Measurements from ENCODE around the gene STARD13.
"Not testable (repeated sequence)": the region's sequence is repeated elsewhere in the genome, so short reads cannot be mapped to it uniquely, and the experiment has no call there.

Gene STARD13

DNA sequence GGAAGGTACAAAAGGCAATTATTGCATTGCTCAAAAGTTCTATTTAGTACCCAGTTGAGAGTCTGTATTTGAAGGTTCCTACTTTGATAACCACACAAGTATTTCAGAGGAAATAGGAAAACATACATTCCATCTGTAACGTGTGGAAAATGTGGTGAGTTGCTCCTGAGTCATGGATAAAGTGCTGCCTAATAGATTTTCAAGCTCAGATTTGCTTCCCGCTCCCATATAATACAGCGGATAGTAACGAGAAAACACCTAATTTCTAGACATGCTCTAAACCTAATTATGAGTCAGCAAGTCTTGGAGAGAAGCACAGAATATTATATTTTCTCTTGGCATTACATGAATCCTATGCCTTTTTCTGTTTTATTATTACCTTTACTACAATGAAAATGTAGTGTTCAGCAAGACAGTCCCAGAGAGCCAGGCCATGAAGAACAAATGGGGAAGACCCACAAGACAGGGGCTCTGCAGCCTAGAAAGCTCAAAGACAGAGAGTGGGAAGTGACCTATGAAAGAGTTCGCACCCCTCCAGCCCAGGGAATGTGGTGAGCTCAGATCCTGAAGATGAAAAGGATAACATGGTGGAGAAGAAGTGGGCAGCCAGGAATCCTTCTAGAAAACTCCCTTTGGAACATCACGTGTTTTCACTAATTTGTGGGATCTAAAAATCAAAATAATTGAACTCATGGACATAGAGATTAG, 116.1 kb downstream of the STARD13 start:
- DNase-seq: no peak

DNA sequence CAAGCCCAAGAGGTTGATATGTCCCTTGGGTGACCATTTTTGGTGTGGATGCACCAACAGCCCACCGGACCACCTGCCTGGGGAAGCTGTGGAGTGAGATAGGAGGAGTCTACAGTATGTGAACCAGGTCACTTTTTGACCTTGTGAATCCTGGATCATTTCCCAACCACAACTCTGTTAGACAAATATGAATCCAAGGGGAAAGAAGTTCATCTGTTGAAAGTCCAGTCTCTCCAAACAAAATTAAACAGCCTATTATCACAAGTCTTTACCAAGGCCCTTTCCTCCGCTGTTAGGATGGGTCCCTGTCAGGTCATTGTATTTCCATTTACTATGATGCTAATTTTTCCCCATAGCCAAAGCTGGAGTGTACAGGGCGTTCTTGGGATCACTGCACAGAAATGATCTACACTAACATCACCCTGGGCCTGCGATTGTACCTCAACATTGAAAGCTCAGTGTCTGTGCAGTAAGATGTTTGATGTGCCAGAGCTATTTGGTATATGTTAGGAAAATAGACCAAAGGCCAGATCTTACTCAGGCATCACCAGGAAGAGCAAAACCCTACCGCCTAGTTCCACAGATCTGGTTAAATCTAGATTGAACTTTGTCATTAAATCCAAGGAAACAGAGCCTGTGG, 117.1 kb downstream of the STARD13 start:
- DNase-seq: no peak

DNA sequence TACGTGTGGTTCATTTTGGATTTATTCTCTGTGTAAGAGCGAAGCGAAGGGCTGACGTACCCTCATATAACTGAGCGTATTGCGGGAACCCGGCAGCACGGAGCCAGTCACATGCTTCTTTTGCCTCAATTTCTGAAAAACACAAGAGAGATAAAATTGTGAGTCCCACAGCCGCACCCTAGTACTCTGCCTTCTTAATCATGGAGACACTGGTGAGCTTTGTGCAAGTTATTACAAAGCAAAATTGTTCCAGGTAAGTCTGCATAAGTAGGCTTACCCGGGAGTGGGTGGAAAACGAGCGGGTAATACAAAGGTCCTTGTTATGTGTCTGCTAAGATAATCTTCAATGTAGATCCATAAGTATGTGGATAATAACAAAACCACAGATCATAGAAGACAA, 118.1 kb downstream of the STARD13 start:
- no peak for DNase-seq

DNA sequence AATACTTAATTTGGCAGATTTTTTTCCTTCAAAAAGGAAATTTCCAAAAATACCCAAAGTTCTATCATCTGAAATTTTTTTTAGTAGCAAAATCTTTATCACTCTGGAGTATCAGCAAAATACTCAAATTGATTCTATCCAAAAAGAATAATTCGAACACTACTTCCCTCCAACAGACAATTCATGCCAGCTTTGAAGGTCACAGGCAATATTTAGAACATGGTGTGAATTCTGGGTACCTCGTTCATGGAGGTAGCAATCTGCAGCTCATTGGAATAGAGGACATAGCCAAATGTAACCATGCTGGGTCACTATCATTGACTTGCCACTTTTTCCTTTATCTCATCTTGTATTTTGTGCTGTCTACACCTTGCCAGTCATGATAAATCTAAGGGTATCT, 119.8 kb downstream of the STARD13 start:
- no peak for DNase-seq

DNA sequence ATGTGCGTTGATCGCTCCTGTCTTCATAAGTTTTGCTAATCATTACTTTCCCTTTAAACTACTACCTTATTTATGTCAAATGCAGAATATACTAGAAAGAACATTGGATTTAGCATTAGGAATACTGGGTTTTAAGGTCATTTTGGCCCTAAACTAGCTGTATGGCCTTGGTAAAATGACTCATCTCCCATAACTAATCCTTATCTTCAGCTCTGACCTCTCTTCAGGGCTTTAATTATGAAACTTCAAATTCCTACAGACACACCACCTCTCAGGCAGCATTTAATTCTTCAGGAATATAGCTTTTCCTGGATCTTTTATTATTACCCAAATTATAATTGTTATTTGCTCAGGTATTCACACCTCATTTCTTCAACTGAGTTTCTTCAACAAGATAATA, 121.2 kb downstream of the STARD13 start:
- DNase-seq: no peak

DNA sequence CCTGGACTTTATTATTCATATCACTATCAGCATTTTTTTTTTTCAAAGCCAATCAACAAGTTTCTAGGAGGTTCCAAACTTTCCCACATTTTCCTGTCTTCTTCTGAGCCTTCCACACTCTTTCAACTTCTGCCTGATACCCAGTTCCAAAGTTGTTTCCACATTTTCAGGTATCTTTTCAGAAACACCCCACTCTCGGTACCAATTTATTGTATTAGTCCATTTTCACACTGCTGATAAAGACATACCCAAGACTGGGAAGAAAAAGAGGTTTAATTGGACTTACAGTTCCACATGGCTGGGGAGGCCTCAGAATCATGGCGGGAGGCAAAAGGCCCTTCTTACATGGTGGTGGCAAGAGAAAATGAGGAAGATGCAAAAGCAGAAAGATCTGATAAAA, 122.8 kb downstream of the STARD13 start:
- DNase-seq: not testable (repeated sequence)

DNA sequence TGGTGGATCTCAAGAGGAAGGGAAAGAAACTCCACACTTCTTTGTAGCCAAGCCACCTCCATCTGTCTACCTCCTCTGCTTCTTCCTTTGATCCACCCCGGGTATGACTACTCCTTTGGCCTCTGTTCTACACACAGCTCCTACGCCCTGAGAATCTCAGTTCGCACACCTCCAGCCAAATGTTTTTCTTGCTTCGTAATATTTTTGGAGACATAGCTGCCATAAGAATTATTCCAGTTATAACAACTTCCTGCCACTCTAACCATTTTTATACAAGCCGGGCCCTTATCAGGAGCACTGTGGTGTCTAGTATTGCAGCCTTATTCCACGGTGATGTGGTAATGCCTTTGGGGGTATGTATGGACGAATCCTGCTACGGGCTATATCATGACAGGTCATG, 126.7 kb downstream of the STARD13 start:
- no peak for DNase-seq

DNA sequence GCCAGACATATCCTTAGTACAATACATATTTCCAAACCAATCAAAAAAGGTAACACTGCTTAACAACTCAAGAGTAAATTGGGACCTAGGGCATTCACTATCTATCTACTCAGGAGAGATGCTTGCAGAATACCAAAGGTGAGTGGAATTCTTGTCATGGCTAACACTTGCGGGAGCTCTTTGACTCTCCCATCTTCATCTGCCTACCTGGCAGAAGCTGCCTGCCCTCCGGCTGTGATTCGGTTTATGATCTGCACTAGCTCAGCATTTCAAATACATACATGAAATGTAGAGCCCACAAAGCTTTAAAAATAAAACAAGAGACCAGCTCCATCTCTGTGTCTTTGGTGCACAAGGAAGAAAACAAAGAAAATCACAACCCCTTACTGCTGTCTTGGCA, 127.3 kb downstream of the STARD13 start:
- DNase-seq: no peak

DNA sequence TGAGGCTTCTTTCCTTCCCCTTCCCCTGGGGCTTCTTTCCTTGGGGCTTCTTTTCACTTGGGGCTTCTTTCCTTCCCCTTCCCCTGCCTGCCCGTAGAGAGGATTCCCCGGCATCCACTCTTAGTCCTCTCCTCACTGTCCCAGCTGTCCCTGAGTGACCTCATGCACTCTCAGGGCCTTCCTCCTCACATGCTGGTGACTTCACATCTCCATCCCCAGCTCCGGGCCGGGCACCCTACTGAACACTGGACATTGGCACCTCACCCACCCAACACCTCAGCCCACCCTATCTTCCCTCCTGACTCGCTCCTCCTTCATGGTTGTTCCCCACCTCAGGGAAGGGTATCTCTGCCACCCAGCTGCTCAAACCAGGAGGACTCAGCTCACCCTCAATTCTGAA, 130.6 kb downstream of the STARD13 start:
- DNase-seq: no peak

DNA sequence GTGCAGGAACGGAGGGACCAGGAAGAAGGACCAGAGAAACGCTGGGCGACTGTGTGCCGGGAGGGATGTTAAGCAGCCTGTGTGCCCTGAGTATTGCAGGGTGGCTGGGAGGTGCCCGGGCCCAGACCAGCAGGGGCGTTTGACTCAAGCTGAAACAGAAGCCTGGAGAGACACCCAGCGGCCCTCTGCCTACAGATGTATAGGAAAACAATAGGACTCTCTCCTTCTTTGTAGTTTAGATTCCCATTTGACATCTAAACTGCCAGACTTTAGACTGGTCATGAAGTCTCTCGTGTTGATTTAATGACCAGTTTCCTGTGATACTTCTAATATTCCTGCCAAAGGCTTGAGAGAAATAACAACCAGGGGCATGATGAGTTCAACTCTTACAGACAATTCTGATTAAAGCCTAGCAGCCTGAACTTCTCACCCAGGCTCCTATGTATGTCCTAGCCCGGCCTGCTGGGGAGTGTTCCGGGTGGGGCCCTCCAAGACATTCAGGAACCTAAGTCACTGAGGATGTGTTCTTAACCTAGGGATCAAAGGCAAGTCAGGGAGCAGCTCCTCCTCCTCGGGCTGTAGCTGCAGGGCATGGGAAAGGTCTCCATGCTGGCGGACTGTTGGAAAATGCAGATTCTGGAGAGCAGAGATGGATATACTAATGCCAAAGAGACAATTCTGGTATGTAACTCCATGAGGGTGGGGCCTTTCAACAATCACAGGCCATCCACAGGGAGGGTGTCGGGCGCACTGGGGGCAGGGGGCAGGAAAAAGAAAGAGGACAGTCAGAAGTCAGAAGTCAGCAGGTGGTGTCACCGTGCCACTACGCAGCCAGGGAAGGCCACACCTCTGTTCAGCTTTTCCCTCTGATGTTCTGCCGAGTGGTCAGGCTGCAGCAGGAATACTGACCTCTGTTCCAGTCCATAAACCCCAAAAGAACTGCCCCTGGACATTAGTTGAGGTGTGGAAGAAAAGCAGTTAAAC, 131.8 kb downstream of the STARD13 start:
- DNase-seq: no peak

DNA sequence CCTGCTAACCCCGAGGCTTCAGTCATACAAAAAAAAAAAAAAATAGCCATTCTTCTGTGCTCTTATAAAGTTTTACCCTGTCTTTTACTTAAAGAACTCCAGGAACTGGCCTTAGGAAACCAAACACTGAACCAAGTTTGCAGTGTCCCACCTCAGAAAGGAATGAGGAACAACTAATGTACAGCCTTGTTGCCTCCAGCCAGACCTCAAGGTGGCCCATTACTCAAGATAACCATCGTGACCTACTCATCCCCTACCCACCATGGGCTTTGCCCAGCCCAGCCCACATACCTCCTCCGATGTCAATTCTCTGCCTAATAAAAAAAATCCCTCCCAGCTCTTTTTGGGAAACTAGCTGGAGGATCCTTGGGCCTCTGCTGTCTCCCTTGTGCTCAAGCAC, 133.2 kb downstream of the STARD13 start:
- DNase-seq: no peak

DNA sequence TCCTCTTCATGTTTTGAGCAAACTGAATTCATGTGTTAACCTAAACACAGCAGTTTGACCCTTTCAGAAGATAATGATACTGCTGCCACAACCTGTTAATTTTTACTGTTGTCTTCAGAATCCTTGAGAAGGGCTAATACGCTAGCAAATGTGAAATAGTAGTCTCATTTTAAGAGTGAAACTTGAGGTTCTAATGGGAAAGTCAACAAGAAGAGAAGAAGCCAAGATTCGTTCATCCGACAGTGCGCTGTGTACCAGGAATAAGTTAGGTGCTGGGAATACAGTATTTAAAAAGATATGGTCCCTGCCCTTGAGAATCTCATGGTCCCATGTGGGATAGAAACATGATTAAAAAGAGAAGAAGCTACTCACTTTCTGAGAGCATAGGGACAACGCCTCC, 134.9 kb downstream of the STARD13 start:
- DNase-seq: no peak

DNA sequence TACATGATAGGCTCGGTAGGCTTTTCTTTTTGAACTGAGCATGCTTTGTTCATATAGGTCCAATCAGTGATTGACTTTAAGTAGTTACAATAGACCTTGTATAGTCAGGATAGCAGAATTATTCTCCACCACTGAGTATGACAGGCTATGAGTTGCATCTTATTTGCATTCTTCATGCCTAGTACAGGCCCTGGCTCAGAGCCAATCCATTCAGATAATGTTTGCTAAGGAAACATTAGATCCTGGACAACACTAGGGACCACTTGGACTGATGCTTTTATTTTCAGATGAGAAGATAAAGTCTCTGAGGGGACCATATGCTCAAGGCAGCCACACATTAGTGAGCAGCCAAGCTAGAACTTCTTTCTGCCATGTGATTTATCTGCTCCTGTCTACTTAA, 135.4 kb downstream of the STARD13 start:
- DNase-seq: no peak

DNA sequence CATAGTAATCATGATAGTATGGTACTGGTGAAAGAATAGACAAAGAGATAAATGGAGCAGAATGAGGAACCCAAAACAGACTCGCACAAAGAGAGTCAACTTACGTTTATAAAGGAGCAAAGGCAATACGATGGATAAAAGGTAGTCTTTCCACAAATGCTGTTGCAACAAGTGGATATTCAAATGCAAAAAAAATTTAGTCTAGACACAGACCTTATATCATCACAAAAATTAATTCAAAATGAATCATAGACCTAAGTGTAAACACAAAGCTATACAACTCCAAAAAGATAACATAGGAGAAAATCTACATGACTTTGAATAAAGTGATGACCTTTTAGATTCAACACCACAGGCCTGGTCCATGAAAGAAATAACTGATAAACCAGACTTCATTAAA, 137.7 kb downstream of the STARD13 start:
- no peak for DNase-seq

DNA sequence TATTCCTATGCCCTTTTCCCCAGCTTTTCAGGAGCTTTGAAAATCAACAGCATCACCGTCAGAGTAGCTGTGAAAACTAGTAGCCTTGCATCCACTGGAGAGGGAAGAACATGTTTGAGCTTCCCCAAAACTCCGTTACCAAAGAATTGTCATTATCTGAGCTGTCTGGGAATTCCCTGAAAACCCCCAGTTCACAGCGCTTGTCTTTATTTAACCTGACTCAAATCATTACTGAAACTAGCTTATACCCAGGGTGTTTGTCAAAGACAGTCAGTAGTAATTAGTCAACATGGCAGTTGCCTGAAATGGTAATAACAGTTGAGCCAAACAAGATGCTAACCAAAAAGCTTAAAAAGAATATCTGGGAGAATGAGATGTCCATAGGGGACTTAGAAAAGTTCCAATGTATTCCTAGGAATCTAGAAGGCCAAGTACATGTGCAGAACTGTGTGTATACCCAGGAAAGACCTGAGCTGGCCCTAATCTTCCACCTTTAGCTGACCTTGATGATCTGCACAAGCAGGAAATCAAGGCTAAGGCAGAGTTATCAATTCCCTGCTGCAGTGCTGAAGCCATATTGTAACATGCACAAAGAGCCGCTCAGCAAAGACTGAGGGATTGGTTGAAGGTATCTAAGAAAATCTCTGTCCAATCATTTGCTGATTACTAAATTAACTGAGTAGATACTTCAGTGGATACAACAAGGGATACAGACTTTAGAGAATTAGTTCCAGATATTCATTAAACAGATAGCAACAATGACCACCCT, 138.5 kb downstream of the STARD13 start:
- DNase-seq: no peak

DNA sequence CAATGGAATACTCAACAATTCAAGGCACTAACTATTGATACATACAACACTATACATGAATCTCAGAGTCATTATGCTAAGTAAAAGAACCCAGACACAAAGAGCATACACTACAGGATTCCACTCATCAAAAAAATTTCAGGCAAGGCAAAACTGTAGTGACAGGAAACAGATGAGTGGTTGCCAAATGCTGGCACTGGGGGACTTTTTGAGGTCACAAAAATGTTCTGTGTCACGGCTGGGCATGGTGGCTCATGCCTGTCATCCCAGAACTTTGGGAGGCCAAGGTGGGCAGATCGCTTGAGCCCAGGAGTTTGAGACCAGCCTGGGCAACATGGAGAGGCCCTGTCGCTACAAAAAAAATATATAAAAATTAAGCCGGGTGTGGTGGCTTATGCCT, 139.9 kb downstream of the STARD13 start:
- no peak for DNase-seq

DNA sequence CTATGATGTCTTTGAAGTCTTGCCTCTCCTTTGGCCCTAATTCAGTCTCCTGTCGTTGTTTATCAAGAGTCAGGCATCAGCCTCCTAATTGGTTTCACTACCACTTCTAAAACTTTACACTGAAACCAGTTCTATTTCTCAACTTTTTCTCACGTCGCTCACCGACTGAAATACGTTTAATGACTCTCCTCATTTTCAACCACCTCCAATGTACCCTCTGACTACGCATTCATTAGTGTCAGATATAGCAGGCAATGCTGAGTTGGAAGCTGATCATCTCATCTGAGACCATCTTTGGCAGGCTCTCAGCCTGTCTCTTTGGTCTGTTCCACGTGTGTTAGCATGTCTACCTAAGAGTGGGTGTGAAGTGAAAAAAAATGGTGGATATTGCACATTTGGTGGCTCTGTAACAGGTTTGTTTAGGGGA, 141.2 kb downstream of the STARD13 start:
- DNase-seq: no peak

DNA sequence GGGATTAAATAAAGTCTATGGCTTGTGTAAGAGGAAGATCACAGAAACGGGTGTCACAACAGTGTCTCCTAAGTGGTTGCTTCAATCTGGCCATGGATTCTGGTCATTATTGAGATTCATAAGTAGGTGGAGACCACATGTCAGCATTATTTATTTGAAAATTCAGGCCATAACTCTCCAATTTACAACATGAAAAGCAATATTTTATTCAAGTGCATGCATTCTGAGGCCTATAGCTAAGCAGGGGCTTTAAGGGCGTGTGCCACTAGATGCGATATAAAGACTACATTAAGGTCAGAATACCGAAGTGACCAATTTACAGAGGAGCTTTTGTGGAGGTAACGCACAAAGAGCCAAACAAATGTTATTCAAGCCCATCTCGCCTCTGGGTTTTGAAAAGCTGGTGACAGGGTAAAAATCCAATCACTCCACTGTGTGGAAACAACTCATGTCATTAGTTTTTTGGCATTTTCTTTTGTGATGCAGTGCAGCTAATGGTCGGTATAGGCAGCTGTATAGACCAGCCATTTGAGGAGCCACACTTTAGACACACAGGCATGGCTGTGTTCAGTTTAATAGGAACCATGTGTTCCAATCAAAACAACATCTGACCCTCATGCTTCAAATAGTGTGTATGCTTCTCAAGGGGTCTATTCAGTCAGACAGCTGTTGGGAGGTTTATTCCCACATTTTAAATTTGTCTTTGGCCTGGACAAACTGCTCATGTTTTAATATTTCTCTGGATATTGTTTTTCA, 145.6 kb downstream of the STARD13 start:
- DNase-seq: no peak

DNA sequence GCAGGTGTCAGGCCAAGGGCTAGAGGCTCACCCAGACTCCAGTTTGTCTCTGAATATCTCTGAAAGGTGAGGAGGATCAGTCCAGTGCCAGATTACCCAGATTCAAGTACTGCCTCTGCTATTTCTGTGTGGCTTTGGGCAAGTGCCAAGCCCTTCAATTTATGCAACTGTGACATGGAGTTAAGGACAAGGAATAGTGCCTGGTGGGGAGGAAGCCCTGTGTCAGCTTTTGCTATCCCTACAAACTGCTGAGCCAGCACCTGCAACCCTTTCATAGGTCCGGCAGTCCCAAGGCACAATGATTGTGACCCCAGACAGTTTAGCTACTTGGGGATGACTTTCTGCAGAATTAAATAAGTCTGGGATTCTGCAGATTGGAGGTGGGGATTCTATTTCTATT, 146.4 kb downstream of the STARD13 start:
- DNase-seq: peak; percentile 58

DNA sequence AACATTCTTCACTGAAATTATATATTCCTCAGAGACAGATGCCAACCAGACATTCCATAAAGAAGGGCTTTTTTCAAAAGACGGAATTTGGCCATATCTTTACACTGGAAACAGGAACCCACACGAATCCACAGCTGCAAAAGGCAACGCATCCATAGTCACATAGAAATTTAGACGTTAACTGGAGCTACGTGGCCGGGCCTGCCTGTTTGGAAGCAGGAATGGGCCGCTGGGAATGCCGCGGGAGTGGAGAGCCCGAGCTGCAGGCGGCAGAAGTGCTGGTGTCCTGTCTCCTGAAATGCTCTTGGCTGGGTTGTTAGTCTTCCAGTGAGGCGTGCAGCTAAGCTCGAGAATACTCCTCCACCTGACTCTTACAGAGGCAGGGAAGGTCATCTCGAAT, 147.1 kb downstream of the STARD13 start:
- peak; percentile 61 for DNase-seq

DNA sequence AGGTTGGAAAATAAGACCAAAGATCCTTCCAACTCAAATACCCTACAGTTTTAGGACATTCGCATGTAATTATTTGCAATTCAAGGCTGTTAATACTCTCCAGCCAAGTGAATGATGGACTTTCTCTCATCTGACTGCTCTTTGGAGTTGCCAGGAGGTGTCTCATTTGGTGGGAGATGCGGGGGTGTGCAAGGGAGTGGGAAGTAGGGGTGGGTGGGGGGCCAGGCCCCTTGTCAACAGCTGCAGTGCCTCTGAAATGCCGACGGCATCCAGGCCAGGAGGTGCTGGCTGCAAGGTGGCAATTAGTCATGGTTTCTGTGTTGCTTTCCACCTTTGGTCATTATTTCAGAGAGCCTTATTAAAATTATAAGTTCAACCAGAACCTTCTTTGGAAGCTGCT, 147.8 kb downstream of the STARD13 start:
- DNase-seq: no peak

DNA sequence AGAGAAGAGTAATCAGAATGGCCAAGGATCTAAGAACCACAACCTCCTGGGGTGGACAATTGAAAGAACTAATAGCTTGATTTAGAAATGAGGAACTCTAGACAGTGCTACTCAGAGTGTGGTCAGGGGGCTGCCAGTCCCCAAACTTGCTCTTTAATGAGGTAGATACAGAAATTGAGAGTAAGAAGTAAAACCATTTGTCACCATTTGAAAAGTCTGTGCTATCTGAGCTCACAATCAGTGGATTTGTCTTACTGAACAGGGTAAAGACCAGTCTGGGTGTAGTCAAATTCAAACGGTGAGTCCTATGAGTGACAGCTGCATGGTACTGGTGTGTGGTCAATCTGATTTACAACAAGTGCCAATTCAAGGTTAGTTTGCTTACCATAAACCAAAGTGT, 150.5 kb downstream of the STARD13 start:
- no peak for DNase-seq
